VCaP (cell line): Measurements from ENCODE around the gene MDH2.
"Not testable (repeated sequence)": the region's sequence is repeated elsewhere in the genome, so short reads cannot be mapped to it uniquely, and the experiment has no call there.

ENCODE experiments used
- H3K27ac ChIP-seq: fragments of 450-650 bp; 2 replicates; pipeline ENCODE4 v1.5.1; 2017
- TF ChIP-seq, protein P1 (sequence below): fragments of 450-650 bp; conservative IDR thresholded peaks from 2 replicates; pipeline ENCODE4 v1.5.1; 2017; ENCODE audit warnings: mild to moderate bottlenecking, moderate library complexity

The MDH2 gene

GRCh38 chr7:76089865-76090475 lies 42.1 kb downstream of the MDH2 start:
- TF ChIP-seq, protein P1, sequence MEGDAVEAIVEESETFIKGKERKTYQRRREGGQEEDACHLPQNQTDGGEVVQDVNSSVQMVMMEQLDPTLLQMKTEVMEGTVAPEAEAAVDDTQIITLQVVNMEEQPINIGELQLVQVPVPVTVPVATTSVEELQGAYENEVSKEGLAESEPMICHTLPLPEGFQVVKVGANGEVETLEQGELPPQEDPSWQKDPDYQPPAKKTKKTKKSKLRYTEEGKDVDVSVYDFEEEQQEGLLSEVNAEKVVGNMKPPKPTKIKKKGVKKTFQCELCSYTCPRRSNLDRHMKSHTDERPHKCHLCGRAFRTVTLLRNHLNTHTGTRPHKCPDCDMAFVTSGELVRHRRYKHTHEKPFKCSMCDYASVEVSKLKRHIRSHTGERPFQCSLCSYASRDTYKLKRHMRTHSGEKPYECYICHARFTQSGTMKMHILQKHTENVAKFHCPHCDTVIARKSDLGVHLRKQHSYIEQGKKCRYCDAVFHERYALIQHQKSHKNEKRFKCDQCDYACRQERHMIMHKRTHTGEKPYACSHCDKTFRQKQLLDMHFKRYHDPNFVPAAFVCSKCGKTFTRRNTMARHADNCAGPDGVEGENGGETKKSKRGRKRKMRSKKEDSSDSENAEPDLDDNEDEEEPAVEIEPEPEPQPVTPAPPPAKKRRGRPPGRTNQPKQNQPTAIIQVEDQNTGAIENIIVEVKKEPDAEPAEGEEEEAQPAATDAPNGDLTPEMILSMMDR: no peak
- H3K27ac ChIP-seq: peak overlapping the region; percentile 96

DNA sequence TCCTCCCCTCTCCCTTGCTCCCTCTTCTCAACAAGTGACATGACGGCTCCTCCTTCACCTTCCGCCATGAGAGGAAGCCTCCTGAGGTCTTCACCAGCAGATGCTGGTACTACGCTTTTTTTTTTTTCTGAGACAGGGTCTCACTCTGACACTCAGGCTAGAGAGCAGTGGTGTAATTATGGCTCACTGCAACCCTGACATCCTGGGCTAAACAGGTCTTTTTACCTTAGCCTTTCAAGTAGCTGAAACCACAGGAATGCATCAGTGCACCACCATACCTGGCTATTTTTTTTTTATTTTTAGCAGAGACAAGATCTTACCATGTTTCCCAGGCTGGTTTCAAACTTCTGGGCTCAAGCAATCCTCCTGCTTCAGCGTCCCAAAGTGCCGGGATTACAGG lies 43.6 kb downstream of the MDH2 start:
- TF ChIP-seq, protein P1: no peak
- H3K27ac ChIP-seq: peak overlapping the region; percentile 96

DNA sequence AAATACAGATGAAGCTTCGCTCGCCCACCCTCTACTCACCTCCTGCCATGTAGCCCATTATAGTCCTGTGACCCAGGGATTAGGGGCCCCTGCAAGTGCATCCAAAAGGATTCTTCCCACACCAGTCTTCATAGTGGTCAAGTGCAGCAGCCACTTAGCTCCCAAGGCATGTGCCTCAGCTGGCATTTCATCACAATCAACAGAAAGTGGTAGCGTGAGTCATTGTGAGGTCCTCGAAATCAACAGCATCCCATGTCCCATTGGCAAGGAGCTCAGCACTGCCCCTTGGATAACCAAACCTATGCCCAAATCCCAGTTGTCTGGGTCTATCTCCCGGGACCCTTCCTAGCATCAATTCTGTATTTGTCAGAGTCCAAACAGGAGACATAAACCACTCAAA lies 45.6 kb downstream of the MDH2 start:
- H3K27ac ChIP-seq: not testable (repeated sequence)

DNA sequence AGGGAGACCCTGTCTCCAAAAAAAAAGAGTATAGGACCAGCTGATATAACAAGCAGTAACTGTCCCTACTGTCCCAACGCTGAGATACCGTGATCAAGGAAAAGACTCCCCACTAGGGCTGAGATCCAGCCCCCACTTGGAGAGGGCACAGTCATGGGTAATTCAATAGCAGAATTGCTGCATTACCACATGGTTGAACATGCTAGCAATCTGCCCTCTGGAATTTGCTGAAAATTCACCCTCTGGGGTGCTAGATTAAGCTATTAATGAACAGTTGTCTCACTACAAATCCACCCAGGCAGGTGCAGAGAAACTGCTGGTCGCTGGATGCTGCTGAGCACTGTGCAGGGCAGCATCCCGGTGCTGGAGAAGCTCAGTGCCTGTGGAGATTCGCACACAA lies 46.4 kb downstream of the MDH2 start:
- not testable (repeated sequence) for H3K27ac ChIP-seq

DNA sequence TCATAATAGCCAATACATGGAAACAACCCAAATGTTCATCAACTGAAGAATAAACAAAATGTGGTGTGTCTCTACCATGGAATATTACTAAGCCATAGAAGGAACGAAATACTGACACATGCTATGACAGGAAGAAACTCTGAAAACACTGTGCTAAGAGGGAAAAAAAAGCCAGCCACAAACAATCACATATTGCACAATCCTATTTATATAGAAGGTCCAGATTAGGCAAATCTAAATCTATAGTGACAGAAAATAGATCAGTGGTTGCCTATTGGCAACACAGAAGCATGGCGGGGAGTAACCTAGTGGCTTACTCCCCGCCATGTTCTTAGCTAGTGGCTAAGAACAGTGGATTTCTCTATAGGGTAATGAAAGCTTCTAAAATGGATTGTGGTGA lies 48.0 kb downstream of the MDH2 start:
- no peak overlapping the region; the same call in 1 of the 2 replicates for H3K27ac ChIP-seq
- TF ChIP-seq, protein P1: no peak

DNA sequence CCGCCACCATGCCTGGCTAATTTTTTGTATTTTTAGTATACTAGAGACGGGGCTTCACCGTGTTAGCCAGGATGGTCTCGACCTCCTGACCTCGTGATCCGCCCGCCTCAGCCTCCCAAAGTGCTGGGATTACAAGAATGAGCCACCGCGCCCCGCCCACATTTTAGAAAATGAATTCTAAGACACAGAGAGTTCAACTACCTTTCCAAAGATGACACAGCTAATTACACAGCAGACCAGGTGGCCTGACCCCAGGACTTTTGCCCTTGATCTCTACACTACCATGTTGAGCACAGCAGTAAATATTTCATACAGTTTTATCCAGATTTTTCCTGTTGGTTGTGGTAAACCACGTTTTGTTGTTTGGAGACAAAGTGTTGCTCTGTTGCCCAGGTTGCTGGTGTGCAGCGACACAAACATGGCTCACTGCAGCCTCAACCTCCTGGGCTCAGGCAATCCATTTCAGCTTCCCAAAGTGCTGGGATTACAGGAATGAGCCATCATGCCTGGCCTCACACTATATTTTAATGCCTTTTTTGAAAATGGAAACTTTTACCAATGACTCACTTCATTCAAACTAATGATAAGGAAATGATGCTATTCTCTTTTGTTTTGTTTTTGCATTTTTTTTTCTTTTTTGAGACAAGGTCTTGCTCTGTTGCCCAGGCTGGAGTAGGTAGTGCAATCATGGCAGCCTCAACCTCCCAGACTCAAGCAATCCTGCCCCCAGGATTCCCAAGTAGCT lies 54.0 kb downstream of the MDH2 start:
- H3K27ac ChIP-seq: peak overlapping the region; percentile 98

DNA sequence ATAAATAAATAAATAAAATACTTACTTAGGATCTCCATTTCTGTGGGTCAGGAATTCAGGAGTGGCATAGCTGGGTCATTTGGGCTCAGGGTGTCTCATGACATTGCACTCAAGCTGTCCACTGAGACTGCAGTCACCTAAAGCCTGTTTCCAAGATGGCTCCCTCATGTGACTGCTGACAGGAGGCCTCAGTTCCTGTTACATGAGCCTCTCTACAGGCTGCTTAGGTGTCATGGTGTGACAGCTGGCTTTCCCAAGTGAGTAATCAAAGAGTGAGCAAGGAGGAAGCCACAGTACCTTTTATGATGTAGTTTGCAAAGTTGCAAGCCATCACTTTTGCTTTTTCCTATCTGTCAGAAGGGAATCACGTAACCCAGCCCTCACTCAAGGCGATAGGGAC lies 55.9 kb downstream of the MDH2 start:
- H3K27ac ChIP-seq: peak overlapping the region; percentile 98; the same call in 1 of the 2 replicates

GRCh38 chr7:76106130-76106529 lies 58.2 kb downstream of the MDH2 start:
- peak overlapping the region; percentile 98 for H3K27ac ChIP-seq

DNA sequence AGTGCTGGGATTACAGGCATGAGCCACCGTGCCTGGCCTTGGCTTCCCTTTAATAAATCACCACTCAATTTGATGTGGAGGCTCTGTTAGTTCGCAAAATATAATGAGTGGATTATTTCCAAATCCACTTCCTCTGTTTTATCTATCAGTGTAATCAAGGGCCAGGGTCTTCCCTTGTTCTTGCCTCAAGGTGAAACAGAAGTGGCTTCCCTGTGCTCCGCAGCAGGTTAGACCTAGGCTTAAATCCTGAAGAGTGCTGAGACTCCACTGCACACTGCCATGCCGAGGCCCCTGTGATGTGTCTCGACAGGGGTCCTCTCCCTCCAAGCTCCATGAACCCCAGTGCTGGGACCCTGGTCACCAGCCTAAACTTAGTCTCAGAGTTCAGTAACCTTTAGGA lies 59.0 kb downstream of the MDH2 start:
- TF ChIP-seq, protein P1: no peak
- H3K27ac ChIP-seq: peak overlapping the region; percentile 98

DNA sequence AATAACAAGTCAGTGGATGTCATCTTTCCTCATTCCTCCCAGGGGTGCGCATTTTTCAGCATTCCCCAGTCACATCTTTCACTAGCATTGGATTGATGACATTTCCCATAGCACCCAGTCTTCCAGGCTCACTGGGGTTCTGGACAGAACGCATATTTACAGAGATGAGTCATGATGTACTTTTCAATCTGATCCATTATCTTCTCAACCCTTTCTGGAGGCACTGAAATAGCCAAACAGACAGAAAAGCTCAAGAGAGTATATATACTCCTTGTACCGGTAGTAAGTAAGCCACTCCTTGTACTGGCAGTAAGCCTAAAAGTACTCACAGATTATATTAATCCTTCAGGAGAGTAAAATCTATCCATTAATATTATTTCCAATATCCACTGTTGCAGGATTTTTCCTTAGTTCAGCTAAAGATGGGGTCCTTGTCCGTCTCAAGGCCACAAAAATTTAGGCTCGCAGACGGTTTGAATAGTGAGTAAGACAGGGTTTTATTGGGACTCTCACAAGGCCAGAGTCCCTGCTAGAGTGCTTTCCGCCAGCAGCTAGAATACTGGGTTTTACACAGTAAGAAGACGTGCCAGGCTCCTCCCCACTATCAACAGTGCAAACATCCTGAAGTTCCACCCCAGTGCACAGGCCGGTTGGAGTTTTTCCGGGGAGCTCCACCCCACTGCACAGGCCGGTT lies 60.8 kb downstream of the MDH2 start:
- TF ChIP-seq, protein P1: no peak
- peak overlapping the region; percentile 98 for H3K27ac ChIP-seq

DNA sequence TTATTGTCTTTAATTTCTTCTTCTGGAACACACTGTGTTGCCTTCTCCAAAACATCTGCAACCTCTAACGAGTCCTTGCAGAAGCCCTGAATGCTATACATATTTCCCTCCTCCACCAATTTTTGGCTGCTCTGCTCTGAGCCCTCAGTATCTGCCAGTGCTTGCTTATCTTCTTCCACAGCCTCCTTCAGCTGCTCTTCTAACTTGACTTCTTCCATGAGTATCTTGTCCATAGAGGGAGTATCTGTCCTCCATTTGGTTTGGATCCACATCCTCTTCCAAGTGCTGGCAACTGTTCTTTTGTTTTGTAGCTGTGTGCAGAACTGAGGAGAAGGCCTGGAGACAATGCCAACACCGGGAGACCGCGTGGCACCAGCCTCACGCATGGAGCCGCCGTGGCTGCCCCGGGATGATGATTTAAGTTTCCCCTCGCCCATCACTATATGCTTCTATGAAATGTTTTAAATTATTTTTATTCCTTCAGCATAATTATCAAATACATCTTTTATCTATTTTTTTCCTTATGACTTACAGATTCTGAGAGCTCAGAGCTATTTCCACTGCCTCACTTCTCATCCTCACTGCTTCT lies 65.2 kb downstream of the MDH2 start:
- not testable (repeated sequence) for H3K27ac ChIP-seq

DNA sequence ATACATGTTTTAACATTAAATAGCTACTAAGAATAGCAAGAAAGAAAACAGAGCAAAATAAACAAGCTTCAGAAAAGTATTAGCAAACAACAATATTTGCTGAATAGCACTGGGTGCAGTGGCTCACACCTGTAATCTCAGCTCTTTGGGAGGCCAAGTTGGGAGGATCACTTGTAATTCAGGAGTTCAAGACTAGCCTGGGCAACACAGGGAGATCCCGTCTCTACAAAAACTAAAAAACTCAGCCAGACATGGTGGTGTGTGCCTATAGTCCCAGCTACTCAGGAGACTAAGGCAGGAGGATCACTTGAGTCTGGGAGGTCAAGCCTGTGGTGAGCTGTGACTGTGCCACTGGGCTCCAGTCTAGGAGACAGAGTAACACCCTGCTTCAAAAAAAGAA lies 66.8 kb downstream of the MDH2 start:
- H3K27ac ChIP-seq: not testable (repeated sequence)
